Bronchial epithelial cell (primary cell): ENCODE measurements around the gene SLIT2. TPM values are rescaled to one million over a fixed set of nuclear protein-coding genes. Genes with fewer than 3 reads are reported as not detected.
A peak's percentile ranks its signal among the peaks of the same experiment; 100 is the strongest.

Experiments used
- DNase-seq: peaks from one replicate; pipeline ENCODE4 v3.0.0-alpha.2; 2010; ENCODE audit warnings: low read depth
- FAIRE-seq: peaks from 2 replicates; lab custom pipeline; 2011; peaks lifted over from hg19 to GRCh38; lab: Jason Lieb, UNC
- H3K27me3 ChIP-seq: 2 replicates; pipeline ENCODE4 v1.5.1; 2011; ENCODE audit warnings: low read length; ENCODE audit not compliant: control insufficient read depth, insufficient read depth
- H3K36me3 ChIP-seq: 2 replicates; pipeline ENCODE4 v1.5.1; 2011; ENCODE audit warnings: low read length; ENCODE audit not compliant: control insufficient read depth, insufficient read depth
- H3K4me3 ChIP-seq: 2 replicates; pipeline ENCODE4 v1.5.1; 2011; ENCODE audit warnings: mild to moderate bottlenecking, low read depth, low read length, control low read depth
- CTCF ChIP-seq: IDR thresholded peaks from 2 replicates; pipeline ENCODE4 v1.5.1; 2011; ENCODE audit warnings: mild to moderate bottlenecking, moderate library complexity, low read length, control low read depth, inconsistent platforms; ENCODE audit not compliant: insufficient read depth, severe bottlenecking
- total RNA-seq: library from RNA; depleted of rRNA; stranded (reverse); fragments of >200 nt; gene quantifications from 2 replicates; pipeline ENCODE4 v1.2.1, GENCODE V29; 2014

SLIT2 gene
- total RNA-seq, 1 donor from 2014 or later = 0.79 TPM

GRCh38 chr4:20276848-20277247, 25.1 kb downstream of the SLIT2 start:
- TF ChIP-seq CTCF = no peak
- DNase-seq (no peak), FAIRE-seq (no peak)
- Histone ChIP-seq H3K27me3 (peaks cover 8% of the 10 kb centered on the region), H3K4me3 (no peak overlapping the region), H3K36me3 (no peaks in the 10 kb centered on the region)

DNA sequence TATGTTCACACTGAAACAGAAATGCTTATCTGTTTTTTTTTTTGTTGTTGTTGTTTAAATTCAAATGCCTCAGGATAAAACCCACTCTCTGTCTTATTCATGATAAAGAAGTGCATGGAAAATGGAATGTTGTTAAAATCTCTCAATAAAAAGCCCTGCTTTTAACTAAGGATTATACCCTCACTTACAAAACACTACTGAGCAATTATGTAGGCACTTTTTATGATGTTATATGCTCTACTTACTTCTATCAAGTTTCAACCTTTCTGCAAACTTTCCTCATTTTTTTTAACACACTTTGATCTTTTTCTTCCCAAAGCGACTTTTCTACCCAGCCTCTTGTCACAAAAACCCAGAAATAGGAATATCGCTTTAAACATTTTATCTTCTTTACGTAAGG, 26.5 kb downstream of the SLIT2 start:
- peaks cover 7% of the 10 kb centered on the region for H3K27me3 ChIP-seq
- no peak for DNase-seq
- TF ChIP-seq CTCF = no peak
- FAIRE-seq = no peak
- no peaks in the 10 kb centered on the region for H3K36me3 ChIP-seq
- H3K4me3 ChIP-seq = no peak overlapping the region

- no peaks in the 10 kb centered on the region for H3K36me3 ChIP-seq
- no peak for TF ChIP-seq CTCF
- DNase-seq = peak; percentile 38
- no peak overlapping the region for H3K4me3 ChIP-seq
- peaks cover 5% of the 10 kb centered on the region for H3K27me3 ChIP-seq
- FAIRE-seq = no peak
Measured at GRCh38 chr4:20279381-20279780, 27.7 kb downstream of the SLIT2 start.

- H3K27me3 ChIP-seq = peaks cover 2% of the 10 kb centered on the region
- FAIRE-seq (no peak), DNase-seq (no peak)
- no peak overlapping the region for H3K4me3 ChIP-seq
- H3K36me3 ChIP-seq = no peaks in the 10 kb centered on the region
- TF ChIP-seq CTCF = no peak
Measured at GRCh38 chr4:20281453-20281852, 29.7 kb downstream of the SLIT2 start.

DNA sequence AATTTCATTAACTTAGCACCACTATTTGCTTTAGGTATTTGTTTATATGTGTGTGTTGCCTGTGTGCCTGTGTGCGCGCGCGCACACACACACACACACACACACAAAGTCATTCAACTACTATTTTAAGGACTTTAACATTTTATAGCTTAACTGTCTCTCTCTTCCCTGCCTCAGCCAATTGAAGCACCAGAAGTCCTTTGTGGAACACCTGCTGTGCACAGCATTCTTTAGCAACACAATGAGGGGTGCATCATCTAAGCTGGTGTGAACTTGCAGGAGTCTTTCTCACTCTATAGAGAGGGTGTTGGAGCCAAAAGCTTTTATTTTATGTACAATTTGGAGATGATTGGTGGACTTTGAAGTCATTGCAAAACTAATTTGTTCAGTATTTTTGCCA, 31.3 kb downstream of the SLIT2 start:
- no peak overlapping the region for H3K4me3 ChIP-seq
- no peaks in the 10 kb centered on the region for H3K36me3 ChIP-seq
- no peak for DNase-seq
- no peaks in the 10 kb centered on the region for H3K27me3 ChIP-seq
- no peak for TF ChIP-seq CTCF
- FAIRE-seq = no peak

GRCh38 chr4:20284990-20285389, 33.3 kb downstream of the SLIT2 start:
- DNase-seq = peak; percentile 87

More at GRCh38 chr4:20284990-20285389, 33.3 kb downstream of the SLIT2 start:
- Histone ChIP-seq H3K27me3 (no peaks in the 10 kb centered on the region), H3K36me3 (no peaks in the 10 kb centered on the region), H3K4me3 (no peak overlapping the region)
- FAIRE-seq = no peak
- no peak for TF ChIP-seq CTCF
